ENCODE measurements around the gene IDH3G.
"Not testable (repeated sequence)": the region's sequence is repeated elsewhere in the genome, so short reads cannot be mapped to it uniquely, and the experiment has no call there.

IDH3G gene

GRCh38 chrX:153746991-153747390 is 47.2 kb downstream of the IDH3G start:
- not testable (repeated sequence) for DNase-seq

- no peak for DNase-seq
These were observed 47.8 kb downstream of the IDH3G start for GRCh38 chrX:153746359-153746758.

- not testable (repeated sequence) for DNase-seq
These were observed 49.1 kb downstream of the IDH3G start for GRCh38 chrX:153745067-153745433.

- no peak for DNase-seq
These were observed 49.7 kb downstream of the IDH3G start for GRCh38 chrX:153744210-153745066.

GRCh38 chrX:153743468-153744209 is 50.5 kb downstream of the IDH3G start:
- not testable (repeated sequence) for DNase-seq

GRCh38 chrX:153742796-153743467 is 51.2 kb downstream of the IDH3G start:
- not testable (repeated sequence) for DNase-seq

GRCh38 chrX:153742111-153742510 is 52.1 kb downstream of the IDH3G start:
- not testable (repeated sequence) for DNase-seq

- DNase-seq: no peak
These were observed 52.7 kb downstream of the IDH3G start for GRCh38 chrX:153741446-153741845.

GRCh38 chrX:153740631-153741222 is 53.4 kb downstream of the IDH3G start:
- DNase-seq: no peak

GRCh38 chrX:153739754-153740486 is 54.3 kb downstream of the IDH3G start:
- DNase-seq: no peak

- no peak for DNase-seq
These were observed 56.0 kb downstream of the IDH3G start for GRCh38 chrX:153738056-153738605.

GRCh38 chrX:153736871-153737441 is 57.2 kb downstream of the IDH3G start:
- DNase-seq: no peak

- no peak for DNase-seq
These were observed 57.9 kb downstream of the IDH3G start for GRCh38 chrX:153736071-153736820.
